SK-N-MC (cell line): ENCODE results near the gene GCSAM.

Experiments used
- EZH2 ChIP-seq: fragments of 200-600 bp; sonication (generic); IDR thresholded peaks from one replicate; pipeline ENCODE4 v1.6.1; 2017; ENCODE audit warnings: antibody characterized with exemption
- FOXP2 ChIP-seq: optimal IDR thresholded peaks from 2 replicates; pipeline ENCODE3; 2011; ENCODE audit warnings: mild to moderate bottlenecking, moderate library complexity; ENCODE audit not compliant: insufficient read depth; ENCODE audit errors: extremely low read length, control extremely low read depth
- POLR2AphosphoS5 ChIP-seq: IDR thresholded peaks from 2 replicates; pipeline ENCODE4 v1.6.1; 2012; ENCODE audit warnings: mild to moderate bottlenecking, low read depth, low read length, borderline replicate concordance

DNA sequence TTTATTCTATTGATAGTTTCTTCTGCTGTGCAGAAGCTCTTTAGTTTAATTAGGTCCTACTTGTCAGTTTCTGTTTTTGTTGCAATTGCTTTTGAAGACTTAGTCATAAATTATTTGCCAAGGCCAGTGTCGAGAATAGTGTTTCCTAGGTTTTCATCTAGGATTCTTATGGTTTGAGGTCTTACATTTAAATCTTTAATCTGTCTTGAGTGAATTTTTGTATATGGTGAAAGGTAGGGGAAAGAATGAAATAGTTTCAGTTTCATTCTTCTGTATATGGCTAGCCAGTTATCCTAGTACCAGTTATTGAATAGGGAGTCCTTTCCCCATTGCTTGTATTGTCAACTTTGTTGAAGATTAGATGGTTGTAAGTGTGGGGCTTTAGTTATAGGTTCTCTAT lies 10.6 kb upstream of the GCSAM start:
- TF ChIP-seq POLR2AphosphoS5 (no peak), EZH2 (no peak), FOXP2 (no peak)
